Uterus (tissue), 2 donors: ENCODE data around the gene COL4A1.

Experiments
- POLR2A ChIP-seq, 2 donors: fragments of 450-650 bp; IDR thresholded peaks; one replicate each; pipeline ENCODE4 v1.6.1; 2016; ENCODE audit warnings: antibody characterized with exemption in 2 of 2, mild to moderate bottlenecking in 1 of 2, moderate library complexity in 1 of 2
- TF ChIP-seq, protein P1 (sequence below), 4 experiments: fragments of 200-600 bp in 2 of 4; fragments of 450-650 bp in 2 of 4; sonication (generic) in 2 of 4; IDR thresholded peaks; one replicate each; pipeline ENCODE4 v1.5.1; 2016 to 2019; ENCODE audit warnings: antibody characterized with exemption in 4 of 4, mild to moderate bottlenecking in 2 of 4, moderate library complexity in 1 of 4

DNA sequence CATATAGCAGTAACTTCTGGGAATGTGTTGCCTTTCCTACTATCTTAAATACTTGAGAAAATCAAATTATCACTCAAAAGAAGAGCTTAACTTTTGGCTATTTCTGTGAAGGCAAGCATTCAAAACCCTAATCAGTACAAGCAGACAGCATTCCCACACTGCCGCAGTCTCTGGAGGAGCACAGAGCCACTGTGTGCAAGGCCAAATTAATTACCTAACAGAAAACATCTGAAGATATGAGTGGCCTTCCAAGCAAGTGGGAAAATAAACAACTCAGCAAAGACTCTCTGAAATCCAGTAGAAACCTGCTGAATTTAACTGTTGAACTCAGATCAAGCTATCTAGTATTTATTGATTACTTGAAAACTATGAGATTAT is 68.2 kb downstream of the COL4A1 start:
- TF ChIP-seq, protein P1, sequence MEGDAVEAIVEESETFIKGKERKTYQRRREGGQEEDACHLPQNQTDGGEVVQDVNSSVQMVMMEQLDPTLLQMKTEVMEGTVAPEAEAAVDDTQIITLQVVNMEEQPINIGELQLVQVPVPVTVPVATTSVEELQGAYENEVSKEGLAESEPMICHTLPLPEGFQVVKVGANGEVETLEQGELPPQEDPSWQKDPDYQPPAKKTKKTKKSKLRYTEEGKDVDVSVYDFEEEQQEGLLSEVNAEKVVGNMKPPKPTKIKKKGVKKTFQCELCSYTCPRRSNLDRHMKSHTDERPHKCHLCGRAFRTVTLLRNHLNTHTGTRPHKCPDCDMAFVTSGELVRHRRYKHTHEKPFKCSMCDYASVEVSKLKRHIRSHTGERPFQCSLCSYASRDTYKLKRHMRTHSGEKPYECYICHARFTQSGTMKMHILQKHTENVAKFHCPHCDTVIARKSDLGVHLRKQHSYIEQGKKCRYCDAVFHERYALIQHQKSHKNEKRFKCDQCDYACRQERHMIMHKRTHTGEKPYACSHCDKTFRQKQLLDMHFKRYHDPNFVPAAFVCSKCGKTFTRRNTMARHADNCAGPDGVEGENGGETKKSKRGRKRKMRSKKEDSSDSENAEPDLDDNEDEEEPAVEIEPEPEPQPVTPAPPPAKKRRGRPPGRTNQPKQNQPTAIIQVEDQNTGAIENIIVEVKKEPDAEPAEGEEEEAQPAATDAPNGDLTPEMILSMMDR (IDR thresholded peaks at IDR 0.05): no peak
- TF ChIP-seq POLR2A (IDR thresholded peaks at IDR 0.05): no peak
